Calu3 (cell line): ENCODE measurements around the gene ZSCAN10. TPM values are rescaled to one million over a fixed set of nuclear protein-coding genes. Genes with fewer than 3 reads are reported as not detected.
"Not testable (repeated sequence)": the region's sequence is repeated elsewhere in the genome, so short reads cannot be mapped to it uniquely, and the experiment has no call there.

Experiments
- BruUV-seq: library from RNA; stranded (reverse); fragments of 400-500 nt; replicated peaks from 2 replicates; lab custom pipeline; 2021; lab: Mats Ljungman, UMichigan
- CTCF ChIA-PET: fragments of 300-600 bp; sonication (Branson Sonifier 250); formaldehyde crosslinking; loops from one replicate; lab custom pipeline; 2022; ENCODE audit warnings: antibody characterized with exemption; lab: Charles Lee
- DNase-seq: peaks from one replicate; pipeline ENCODE4 v3.0.0; 2022
- H3K27ac Mint-ChIP-seq: one replicate; pipeline ENCODE4 v1.8.0; 2022; ENCODE audit warnings: mixed read lengths; ENCODE audit not compliant: unreplicated experiment
- H3K27me3 Mint-ChIP-seq: one replicate; pipeline ENCODE4 v1.8.0; 2022; ENCODE audit warnings: mixed read lengths; ENCODE audit not compliant: unreplicated experiment
- H3K36me3 Mint-ChIP-seq: one replicate; pipeline ENCODE4 v1.8.0; 2022; ENCODE audit warnings: mild to moderate bottlenecking, moderate library complexity, mixed read lengths; ENCODE audit not compliant: insufficient read depth, unreplicated experiment
- H3K4me1 Mint-ChIP-seq: one replicate; pipeline ENCODE4 v1.8.0; 2022; ENCODE audit warnings: mild to moderate bottlenecking, low read depth, mixed read lengths; ENCODE audit not compliant: unreplicated experiment
- H3K4me3 Mint-ChIP-seq: one replicate; pipeline ENCODE4 v1.8.0; 2022; ENCODE audit warnings: mild to moderate bottlenecking, low read depth, moderate library complexity, mixed read lengths; ENCODE audit not compliant: unreplicated experiment
- H3K9me3 Mint-ChIP-seq: one replicate; pipeline ENCODE4 v1.8.0; 2022; ENCODE audit warnings: low read depth, mixed read lengths; ENCODE audit not compliant: unreplicated experiment
- CTCF ChIP-seq: fragments of 200-600 bp; IDR thresholded peaks from one replicate; pipeline ENCODE4 v1.8.0; 2022; ENCODE audit warnings: antibody characterized with exemption; ENCODE audit not compliant: unreplicated experiment
- intact Hi-C: fragments of 100-400 bp; cut with micrococcal nuclease; formaldehyde crosslinking; loops from one replicate; pipeline ENCODE4 v1.10.0; 2022; ENCODE audit not compliant: unreplicated experiment
- total RNA-seq: library from RNA; stranded (reverse); gene quantifications from 2 replicates; pipeline ENCODE4 v1.2.3, GENCODE V29; 2022

Gene ZSCAN10
- total RNA-seq, 1 experiment from 2014 or later: not detected

- Mint-ChIP-seq H3K4me1 (no peaks in the 10 kb centered on the region), H3K36me3 (peaks cover 29% of the 10 kb centered on the region), H3K9me3 (no peaks in the 10 kb centered on the region), H3K4me3 (no peak overlapping the region), H3K27ac (no peak overlapping the region), H3K27me3 (peaks cover 18% of the 10 kb centered on the region)
- CTCF ChIA-PET: no interaction called here
- DNase-seq: no peak
- no peak for TF ChIP-seq CTCF
- no TSS peak for BruUV-seq
- intact Hi-C loops: no loop called here
These were observed 43.9 kb downstream of the ZSCAN10 start for GRCh38 chr16:3054965-3055733.

GRCh38 chr16:3053330-3053710 is 45.8 kb downstream of the ZSCAN10 start:
- not testable (repeated sequence) for H3K27ac Mint-ChIP-seq, H3K4me1 Mint-ChIP-seq

GRCh38 chr16:3052571-3053329 is 46.3 kb downstream of the ZSCAN10 start:
- CTCF ChIA-PET, BruUV-seq, DNase-seq, H3K4me1 Mint-ChIP-seq, H3K4me3 Mint-ChIP-seq, H3K9me3 Mint-ChIP-seq, intact Hi-C loops: not testable (repeated sequence)
- Mint-ChIP-seq H3K27ac (peak overlapping the region; percentile 53), H3K27me3 (peaks cover 41% of the 10 kb centered on the region), H3K36me3 (peaks cover 21% of the 10 kb centered on the region)

More at GRCh38 chr16:3053330-3053710, 45.8 kb downstream of the ZSCAN10 start:
- DNase-seq, H3K4me3 Mint-ChIP-seq, intact Hi-C loops, H3K9me3 Mint-ChIP-seq, CTCF ChIA-PET: not testable (repeated sequence)
- H3K36me3 Mint-ChIP-seq: peaks cover 23% of the 10 kb centered on the region
- H3K27me3 Mint-ChIP-seq: peaks cover 35% of the 10 kb centered on the region
- BruUV-seq: TSS peak; percentile 2

- H3K9me3 Mint-ChIP-seq: no peaks in the 10 kb centered on the region
- no peak for TF ChIP-seq CTCF
- H3K4me1 Mint-ChIP-seq: no peaks in the 10 kb centered on the region
- H3K27me3 Mint-ChIP-seq: peaks cover 54% of the 10 kb centered on the region
- intact Hi-C loops: no loop called here
- peaks cover 27% of the 10 kb centered on the region for H3K36me3 Mint-ChIP-seq
- no peak overlapping the region for H3K27ac Mint-ChIP-seq
- DNase-seq: no peak
- H3K4me3 Mint-ChIP-seq: no peak overlapping the region
- CTCF ChIA-PET: interaction anchor here (0.6 kb wide), 1 partner anchor 820 kb away, joined by 3 read pairs; no protein-coding TSS in a partner anchor
- BruUV-seq: no TSS peak
These were observed 47.6 kb downstream of the ZSCAN10 start for GRCh38 chr16:3051494-3051893.

GRCh38 chr16:3051009-3051408 is 48.1 kb downstream of the ZSCAN10 start:
- H3K4me3 Mint-ChIP-seq: no peak overlapping the region
- CTCF ChIA-PET: no interaction called here
- no peak for DNase-seq
- peaks cover 27% of the 10 kb centered on the region for H3K36me3 Mint-ChIP-seq
- no peaks in the 10 kb centered on the region for H3K4me1 Mint-ChIP-seq
- TF ChIP-seq CTCF: no peak
- intact Hi-C loops: no loop called here
- no peaks in the 10 kb centered on the region for H3K9me3 Mint-ChIP-seq
- BruUV-seq: no TSS peak
- H3K27ac Mint-ChIP-seq: no peak overlapping the region
- peaks cover 55% of the 10 kb centered on the region for H3K27me3 Mint-ChIP-seq
